ENCODE data around the gene KCNAB1.

DNA sequence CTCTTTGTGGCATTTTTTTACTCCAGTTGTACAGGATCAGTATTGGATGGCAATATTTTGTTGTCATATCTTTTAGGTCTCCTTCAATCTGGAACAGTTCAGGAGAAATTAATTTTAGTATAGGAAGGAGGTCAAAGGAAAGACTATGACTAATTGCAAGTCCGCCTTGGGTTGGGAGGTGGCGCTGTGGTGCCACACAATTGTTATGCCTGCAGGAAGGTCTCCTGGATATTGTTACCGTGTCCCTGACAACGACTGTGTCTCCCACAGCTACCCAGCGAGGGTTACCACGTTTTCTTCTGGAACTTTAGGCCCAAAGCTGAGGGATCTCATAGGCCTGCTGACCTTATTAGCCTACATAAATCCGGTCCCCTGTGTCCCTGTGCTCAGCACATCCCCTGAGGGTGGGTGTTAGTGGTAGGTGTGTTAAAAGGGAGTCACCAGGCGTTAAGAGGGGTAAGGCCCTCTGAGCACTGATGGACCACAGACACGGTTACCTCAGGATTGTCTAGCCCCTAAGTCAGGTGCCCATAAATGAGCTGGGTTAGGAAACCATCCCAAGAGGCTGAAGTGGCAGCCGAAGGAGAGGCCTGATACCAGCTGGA lies 31.5 kb downstream of the KCNAB1 start:
- TF ChIP-seq, protein P1, sequence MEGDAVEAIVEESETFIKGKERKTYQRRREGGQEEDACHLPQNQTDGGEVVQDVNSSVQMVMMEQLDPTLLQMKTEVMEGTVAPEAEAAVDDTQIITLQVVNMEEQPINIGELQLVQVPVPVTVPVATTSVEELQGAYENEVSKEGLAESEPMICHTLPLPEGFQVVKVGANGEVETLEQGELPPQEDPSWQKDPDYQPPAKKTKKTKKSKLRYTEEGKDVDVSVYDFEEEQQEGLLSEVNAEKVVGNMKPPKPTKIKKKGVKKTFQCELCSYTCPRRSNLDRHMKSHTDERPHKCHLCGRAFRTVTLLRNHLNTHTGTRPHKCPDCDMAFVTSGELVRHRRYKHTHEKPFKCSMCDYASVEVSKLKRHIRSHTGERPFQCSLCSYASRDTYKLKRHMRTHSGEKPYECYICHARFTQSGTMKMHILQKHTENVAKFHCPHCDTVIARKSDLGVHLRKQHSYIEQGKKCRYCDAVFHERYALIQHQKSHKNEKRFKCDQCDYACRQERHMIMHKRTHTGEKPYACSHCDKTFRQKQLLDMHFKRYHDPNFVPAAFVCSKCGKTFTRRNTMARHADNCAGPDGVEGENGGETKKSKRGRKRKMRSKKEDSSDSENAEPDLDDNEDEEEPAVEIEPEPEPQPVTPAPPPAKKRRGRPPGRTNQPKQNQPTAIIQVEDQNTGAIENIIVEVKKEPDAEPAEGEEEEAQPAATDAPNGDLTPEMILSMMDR (IDR thresholded peaks at IDR 0.05 in 2 of 3, conservative IDR thresholded peaks at IDR 0.05 in 1 of 3; ENCODE audit: control insufficient read depth in 2 of 3, extremely low read depth in 1 of 3, insufficient read depth in 1 of 3, low read depth in 3 of 3, low read length in 3 of 3): peak; percentile 72 to 78 (median 75)
- TF ChIP-seq ESRRA (IDR thresholded peaks at IDR 0.05; ENCODE audit: low read length) (no peak), YY1 (IDR thresholded peaks at IDR 0.05; ENCODE audit: low read depth, low read length) (0 out of 2 replicates have a peak, but pooled peaks have one; percentile 24), BMI1 (IDR thresholded peaks at IDR 0.05; ENCODE audit: borderline replicate concordance) (no peak), FOXM1 (IDR thresholded peaks at IDR 0.05; ENCODE audit: low read depth, low read length) (no peak), ZNF207 (IDR thresholded peaks at IDR 0.05; ENCODE audit: borderline replicate concordance) (no peak)
- TF ChIP-seq, protein P2, sequence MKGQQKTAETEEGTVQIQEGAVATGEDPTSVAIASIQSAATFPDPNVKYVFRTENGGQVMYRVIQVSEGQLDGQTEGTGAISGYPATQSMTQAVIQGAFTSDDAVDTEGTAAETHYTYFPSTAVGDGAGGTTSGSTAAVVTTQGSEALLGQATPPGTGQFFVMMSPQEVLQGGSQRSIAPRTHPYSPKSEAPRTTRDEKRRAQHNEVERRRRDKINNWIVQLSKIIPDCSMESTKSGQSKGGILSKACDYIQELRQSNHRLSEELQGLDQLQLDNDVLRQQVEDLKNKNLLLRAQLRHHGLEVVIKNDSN (IDR thresholded peaks at IDR 0.05; ENCODE audit: borderline replicate concordance, extremely low read length, insufficient read depth, low read depth, low read length): no peak
